Activated T-helper 1 cell treated with Interleukin-2 at 50 U/mL for 16 hours (primary cell): ENCODE data around the gene LGI1.
"Not testable (repeated sequence)": the region's sequence is repeated elsewhere in the genome, so short reads cannot be mapped to it uniquely, and the experiment has no call there.

Experiments used
- DNase-seq: peaks from one replicate; pipeline ENCODE4 v3.0.0-alpha.2; 2020; ENCODE audit warnings: low read depth

The LGI1 gene

DNA sequence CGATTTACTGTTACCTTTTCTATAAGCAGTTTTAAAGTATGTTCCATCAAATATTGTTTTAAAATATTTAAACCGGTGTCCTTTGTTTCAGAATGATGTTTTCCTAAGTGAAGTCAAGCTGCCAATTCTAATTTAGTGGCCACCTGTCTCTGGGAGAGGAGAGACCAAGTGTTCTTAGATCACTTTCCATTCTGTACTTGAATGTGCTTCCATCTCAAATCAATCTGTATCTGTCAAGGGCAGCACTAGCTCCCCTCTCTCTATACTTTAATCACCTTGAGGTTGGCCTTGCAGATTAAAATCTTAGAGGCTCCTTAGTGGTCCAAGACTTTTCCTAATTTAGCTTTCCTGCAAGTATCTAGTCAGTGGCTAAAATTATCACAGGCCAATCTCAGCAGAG is 49.6 kb downstream of the LGI1 start:
- DNase-seq: no peak

DNA sequence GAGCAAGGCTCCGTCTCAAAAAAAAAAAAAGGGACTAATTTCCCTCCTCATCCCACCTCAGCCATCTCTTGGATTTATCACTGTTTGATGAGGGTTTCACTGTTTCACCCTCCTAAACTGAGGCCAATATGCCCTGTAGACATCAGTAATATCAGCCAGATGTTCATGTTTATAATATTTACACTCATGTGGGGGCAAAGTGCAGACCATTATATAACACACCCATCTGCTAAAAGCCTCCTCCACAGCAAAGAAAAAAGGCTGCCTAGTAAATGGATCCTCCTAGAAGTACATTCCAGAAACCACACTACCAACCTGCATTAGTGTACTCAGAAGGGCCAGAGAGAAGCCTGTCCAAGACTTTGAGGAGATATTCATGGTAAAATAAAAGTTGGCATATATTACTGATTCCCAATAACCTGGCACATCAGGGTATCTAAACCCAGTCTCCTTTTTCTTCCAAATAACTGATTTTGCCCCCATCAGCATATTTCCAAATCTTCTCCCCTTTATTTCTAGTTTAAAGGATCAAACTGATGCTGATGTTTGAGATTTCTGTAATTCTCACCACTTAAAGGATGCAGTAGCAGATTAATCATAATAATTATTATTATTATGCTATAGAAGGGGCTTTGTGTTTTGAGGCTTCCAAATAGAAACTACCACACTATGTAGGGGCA is 55.1 kb downstream of the LGI1 start:
- DNase-seq: no peak

DNA sequence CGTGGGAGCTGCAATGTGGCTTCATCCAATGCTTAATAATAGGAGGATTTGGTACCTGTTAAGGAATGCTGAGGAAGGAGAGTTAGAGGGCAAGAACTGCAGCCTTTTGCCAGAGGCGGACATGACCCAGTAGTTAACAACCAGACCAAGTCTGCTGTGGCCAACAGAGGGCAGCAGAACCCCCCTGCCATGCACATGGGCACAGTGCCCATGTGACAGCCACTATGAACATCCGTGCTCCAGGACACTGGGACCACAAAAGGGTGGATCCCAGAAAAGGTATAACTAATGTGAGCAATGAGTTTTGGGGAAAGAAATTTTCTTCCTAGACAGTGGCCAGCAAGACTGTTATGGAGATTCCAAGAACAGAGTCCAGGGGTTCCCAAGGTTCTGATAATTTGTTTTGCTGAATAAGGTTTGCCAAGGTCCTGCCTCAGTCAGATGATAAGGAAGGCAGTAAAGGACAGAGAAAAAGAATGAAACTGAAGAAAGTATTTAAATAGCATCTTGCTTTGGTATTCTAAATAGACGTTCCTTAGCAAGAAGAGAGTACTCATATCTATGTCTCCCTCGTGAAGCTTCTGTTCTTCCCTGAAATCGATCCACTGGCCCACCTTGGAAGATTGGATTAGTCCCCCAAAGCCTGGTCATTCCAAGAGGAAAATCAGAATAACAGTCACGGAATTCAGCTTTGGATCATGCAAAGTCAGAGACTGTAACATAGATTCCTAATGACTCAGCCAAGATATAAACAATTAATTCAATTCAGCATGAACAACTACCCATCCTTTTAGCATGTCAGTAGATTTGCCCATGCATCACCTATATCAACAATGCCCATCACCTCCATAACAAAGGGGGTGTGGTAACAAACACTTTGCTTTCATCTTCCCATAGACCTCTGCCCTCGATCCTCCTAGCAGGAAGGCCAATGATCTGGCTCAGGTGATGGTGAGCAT is 56.0 kb downstream of the LGI1 start:
- no peak for DNase-seq

DNA sequence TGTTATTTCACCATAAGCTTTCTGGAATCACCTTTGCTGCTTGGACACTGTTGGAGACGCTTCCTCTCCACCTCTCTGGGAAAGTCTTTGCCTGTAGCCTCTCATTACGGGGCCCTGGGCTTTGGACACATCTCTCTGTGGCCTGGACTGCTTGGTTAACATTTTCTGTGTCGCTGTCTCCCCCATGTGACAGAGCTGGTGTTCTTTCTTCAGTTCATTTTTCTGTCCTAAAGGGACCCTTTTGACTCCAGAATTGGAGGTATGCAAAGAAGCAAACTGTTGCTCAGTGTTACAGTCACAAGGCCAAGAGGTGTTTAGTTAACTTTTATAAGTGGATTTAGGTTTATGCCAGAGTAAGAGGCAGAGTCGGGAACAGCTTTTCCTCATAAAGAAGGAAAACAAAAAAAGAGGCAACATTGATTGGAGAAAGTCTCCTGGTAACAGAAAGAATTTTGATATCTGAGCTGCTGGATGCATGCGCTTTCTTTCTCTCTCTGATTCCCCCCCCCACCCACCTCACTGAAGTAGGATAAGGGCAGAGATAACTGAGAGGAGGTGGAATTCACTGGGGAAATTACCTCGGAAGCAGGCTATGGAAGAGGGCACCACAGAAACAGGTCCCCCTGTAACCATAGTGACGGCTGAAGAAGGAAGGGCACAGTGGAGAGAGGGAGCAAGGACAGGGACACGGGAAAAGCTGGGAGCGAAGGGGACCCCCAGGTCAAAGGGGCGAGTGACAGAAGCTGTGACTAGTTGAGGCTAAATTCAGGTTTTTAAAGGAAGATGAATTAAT is 57.8 kb downstream of the LGI1 start:
- no peak for DNase-seq

DNA sequence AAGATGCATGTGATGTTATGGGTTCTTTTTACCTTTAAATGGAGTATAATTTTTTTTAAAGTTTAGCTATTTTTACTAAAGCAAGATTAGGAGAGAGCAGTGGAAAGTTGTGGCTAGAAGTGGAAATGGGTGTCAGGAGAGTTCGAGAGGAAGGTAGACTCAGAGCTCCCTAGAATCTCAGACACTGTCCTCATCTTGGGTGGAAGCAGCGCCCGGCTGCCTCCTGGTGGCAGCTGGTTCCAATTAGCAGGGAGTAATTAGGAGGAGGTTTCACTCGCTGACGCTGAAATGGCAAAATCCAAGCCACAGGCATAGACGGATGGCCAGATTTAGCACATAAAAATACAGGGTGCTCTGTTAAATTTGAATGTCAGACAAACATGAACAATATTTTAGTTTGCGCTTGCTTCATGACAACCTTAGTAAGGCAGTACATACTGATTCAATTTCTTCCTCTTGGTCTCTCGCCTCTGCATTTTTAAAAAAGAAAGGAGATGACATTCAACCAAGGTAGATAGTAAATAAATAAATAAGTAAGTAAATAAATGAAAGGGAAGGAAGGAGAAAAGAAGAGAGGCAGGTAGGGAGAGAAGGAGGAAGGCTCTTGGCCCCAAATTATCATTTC is 58.5 kb downstream of the LGI1 start:
- DNase-seq: no peak

DNA sequence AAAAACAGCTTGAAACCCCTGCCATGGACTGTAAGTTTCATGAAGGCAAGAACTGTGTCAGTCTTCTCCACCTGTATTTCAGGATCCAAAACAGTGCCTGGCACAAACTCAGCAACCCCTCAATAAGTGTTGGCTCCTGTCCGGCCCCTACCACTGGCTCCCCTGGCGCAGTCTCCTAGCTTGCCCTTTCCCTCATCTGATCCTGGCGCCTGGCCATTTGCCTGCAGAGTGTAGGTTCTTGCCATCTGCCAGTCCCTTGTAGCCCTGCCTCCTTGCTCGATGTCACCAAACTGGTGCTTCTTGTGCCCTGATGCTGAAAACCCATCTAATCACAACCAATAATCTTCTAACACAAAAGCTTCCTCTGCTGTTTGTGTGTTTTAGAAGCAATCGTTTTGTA is 60.4 kb downstream of the LGI1 start:
- DNase-seq: no peak

DNA sequence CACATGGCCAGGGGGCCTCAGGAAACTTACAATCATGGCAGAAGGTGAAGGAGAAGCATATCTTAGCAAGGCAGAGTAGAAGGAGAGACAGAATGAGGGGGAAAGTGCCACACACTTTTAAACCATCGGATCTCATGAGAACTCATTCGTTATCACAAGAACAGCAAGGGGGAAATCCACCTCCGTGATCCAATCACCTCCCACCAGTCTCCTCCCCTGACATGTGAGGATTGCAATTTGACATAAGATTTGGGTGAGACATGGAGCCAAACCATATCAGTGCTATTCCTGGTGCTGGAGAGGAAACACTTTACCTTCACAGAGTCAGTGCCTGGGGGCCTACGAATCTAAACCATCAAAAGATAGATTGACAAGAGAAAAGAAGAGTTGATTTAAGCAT is 61.8 kb downstream of the LGI1 start:
- DNase-seq: no peak

DNA sequence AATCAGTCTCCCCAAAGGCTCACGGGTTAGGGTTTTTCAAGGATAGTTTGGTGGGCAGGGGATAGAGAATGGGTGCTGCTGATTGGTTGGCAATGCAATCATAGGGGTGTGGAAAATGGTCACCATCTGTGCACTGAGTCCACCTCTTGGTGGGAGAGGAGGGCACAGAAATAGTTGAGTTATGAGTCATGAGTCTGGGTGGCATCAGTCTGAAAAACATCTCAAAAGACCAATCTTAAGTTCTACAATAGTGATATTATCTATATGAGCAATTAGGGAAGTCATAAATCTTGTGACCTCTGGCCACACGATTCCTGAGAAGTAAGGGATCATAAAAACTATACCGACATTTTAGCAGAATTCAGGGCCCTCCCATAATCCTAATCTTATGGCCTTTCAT is 62.7 kb downstream of the LGI1 start:
- DNase-seq: no peak

DNA sequence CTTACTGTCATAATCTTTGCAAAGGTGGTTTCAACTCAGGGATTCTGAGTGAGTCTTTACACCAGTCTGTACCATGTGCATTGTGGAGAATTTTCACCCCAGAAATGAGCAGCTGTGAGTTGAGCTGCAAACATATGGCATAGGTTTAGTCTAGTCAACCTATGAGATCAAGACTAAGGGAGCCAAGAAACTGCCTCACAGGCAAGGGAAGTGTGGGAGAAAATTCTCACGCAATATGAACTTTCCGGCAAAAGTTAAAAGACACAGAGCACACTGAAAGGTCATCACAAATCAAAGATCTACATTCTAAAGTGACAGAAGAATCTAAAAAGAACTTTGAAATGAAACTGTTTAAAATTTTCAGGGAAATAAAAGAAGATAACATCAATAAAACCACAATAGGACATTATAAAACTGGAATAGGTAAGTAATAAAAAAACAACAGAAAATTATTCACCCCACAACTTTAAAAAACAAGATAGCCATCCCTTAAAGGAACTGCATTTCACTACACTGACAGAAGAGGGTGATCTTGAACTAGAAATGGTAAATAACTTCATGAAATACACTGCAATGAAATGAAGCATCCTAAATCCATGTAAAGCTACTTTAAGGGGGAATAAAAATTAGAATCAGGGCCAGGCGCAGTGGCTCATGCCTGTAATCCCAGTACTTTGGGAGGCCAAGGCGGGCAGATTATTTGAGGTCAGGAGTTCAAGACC is 63.5 kb downstream of the LGI1 start:
- DNase-seq: no peak

DNA sequence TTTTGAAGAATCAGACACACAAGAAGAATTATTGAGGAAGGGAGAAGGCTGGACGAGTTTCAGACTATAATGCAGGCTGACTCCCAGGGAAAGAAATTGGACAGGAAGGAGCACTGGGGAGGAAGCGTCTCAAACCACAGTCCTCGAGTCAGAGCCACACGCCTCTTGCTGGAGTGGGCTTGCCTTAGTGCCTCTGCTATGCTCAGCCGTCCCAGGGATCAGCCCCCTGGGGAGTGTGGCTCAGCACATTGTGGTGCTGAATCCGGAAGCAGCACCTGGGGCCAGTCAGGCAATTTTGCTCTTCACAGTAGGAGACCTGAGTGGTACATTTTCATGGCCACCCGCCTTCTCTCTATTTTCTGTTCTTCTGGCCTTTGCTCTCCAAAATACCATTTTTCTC is 68.6 kb downstream of the LGI1 start:
- DNase-seq: no peak

DNA sequence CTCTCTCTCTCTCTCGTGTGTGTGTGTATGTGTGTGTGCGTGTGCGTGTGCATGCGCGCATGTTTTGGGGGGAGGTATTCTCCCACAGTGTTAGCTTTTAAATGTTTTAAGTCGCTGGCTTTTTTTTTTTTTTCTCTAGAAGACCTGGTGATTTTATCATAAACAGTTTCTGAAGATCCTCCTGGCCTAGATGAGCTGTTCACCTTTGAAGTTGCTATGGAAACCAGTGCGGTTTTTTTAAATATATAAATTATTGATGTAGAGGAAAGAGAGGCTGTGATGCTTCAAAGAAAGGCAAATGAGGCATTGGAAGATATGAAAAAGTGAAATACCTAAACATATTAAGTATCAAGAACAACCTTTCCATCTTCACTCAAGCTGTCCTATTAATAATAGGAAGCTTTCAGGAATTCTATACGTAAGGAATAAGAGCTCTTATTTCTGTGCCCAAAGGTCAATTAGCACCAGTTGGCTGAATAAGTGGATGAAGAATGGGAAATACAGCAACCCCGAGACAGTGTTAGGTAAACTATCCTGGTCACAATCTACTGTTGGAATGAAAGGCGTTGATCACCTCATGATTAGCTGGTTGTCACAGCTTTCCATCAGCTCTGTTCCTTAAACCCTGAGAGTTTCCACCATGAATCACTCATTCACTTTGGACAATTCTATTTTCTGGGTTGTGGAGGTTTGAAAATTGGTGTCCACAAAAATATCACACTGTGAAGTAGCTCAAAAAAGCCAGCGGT is 69.5 kb downstream of the LGI1 start:
- no peak for DNase-seq

DNA sequence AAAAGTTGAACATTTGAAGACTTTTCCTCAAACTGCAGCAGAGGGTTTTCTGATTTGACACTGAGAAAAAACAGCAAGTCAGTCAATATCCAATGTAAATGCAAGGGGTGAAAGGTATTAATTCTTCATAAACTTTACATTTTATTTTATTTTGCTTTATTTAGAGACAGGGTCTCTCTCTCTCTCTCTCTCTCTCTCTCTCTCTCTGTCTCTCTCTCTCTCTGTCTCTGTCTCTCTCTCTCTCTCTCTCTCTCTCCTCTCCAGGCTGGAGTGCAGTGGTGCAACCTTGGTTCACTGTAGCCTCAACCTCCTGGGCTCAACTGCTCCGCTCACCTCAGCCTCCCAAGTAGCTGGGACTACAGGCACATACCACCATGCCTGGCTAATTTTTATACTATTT is 73.3 kb downstream of the LGI1 start:
- not testable (repeated sequence) for DNase-seq

DNA sequence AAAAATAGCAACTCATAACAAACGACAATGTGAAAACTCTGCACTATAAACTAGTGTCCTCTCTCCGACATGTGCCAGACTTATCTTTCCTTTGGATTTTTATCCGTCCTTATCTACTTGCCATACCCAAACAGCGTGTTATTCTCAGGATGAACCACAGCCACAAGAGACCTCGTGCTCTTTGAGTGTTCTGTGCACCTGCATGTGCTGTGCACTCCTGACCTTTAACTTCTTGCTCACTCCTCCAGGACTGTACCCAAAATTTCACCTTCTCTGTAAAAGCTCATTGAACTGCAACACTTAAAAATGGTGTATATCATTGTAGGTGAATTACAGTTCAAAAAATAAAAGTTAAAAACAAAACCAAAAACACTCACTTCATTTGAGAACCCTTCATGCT is 78.0 kb downstream of the LGI1 start:
- DNase-seq: no peak

DNA sequence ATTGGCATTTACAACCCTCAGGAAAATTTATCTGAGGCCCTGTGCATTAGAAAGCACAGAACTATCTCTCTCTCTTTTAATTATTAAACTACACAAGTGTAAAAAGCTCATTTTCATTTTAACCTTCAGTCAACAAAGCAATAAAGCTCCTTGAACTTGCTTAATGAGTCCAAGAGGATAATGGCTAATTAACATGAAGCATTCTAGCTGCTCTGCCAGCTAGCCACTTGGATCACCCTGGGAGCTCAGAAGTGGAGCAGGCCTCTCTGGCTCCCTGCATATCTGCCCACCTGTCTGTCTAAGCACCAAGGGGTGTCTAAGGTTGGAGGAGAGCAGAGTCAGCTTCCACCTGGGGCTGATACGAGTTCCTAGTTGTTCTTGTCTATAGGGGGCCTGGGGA is 80.1 kb downstream of the LGI1 start:
- DNase-seq: no peak

DNA sequence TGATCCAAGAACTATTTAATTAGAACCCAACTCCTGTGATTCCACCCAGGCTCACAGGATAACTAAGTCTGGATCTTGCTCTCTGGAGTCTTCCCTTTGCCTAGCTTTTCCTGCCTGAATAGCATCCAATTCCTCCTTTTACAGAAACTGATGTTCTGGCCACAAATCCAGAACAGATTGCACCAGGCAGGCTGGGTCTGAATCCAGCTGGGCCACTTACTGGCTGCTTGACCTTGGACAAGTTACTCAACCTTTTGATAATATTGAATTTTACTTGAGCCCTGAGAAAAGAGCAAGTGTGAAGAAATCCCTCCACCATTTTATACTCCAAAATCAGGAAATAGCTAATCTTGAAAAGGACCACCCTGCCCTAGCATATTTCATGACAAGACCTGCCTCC is 80.5 kb downstream of the LGI1 start:
- DNase-seq: no peak

DNA sequence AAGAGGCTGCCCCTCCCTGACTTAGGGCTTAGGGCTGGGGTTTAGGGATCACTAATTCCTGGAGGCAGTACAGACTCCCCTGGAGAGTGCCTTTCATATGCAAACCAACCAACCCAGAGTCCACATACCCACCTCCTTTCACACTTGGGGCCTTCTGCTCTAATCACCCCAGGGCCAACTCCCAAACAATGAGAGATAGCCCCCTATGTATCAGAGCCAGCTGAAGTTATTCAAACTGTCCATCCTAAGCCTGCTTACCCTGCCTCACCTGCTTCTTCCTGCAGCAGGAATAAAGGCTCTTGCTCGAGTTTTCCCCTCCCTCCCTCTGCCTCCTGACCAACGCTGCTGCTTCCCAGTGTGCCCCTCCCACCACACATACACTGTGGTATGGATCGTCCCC is 84.2 kb downstream of the LGI1 start:
- no peak for DNase-seq

DNA sequence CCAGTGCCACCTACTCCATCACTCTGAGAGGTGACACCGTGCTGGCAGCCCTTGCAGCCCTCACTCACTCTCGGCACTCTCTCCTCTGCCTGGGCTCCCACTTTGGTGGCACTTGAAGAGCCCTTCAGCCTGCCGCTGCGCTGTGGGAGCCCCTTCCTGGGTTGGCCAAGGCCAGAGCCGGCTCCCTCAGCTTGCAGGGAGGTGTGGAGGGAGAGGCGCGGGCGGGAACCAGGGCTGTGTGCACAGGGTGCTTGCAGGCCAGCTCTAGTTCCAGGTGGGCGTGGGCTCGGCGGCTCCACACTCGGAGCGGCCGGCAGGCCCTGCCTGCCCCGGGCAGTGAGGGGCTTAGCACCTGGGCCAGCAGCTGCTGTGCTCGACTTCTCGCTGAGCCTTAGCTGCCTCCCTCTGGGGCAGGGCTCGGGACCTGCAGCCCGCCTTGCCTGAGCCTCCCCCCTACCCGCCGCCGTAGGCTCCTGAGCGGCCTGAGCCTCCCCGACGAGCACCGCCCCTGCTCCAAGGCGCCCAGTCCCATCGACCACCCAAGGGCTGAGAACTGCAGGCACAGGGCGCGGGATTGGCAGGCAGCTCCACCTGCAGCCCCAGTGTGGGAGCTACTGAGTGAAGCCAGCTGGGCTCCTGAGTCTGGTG is 87.4 kb downstream of the LGI1 start:
- DNase-seq: no peak
